ENCODE data around the gene WNT9A.
A peak's percentile ranks its signal among the peaks of the same experiment; 100 is the strongest.

WNT9A gene

DNA sequence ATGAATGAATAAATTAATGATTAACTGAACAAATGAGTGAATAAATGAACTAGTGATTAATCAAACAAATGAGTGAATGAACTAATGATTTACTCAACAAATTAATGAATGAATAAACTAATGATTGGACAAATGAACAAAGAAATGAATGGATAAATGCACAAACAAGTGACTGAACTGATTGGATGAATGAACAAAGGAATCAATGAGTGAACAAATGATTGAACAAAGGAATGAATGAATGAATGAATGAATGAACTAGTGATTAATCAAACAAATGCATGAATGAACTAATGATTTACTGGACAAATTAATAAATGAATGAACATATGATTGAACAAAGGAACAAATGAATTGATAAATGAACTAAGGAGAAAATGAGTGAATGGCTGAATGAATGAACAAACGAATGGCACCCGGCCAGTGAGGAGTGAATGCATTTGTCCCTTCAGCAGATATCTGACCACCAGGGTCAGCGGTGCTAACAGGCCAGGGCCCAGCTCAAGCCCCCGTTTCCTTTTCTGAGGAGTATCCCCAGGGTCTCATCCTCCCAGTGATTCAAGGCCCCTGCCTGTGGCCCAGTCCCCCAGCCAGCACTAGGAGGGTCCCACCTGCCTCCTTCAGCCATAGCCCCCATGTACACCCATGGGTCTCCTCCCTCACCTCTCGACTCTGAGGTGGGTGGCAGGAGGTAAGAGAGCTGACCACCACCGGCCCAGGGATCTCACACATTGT, 49.9 kb downstream of the WNT9A start:
- DNase-seq (ENCODE audit: low read depth), result no peak

DNA sequence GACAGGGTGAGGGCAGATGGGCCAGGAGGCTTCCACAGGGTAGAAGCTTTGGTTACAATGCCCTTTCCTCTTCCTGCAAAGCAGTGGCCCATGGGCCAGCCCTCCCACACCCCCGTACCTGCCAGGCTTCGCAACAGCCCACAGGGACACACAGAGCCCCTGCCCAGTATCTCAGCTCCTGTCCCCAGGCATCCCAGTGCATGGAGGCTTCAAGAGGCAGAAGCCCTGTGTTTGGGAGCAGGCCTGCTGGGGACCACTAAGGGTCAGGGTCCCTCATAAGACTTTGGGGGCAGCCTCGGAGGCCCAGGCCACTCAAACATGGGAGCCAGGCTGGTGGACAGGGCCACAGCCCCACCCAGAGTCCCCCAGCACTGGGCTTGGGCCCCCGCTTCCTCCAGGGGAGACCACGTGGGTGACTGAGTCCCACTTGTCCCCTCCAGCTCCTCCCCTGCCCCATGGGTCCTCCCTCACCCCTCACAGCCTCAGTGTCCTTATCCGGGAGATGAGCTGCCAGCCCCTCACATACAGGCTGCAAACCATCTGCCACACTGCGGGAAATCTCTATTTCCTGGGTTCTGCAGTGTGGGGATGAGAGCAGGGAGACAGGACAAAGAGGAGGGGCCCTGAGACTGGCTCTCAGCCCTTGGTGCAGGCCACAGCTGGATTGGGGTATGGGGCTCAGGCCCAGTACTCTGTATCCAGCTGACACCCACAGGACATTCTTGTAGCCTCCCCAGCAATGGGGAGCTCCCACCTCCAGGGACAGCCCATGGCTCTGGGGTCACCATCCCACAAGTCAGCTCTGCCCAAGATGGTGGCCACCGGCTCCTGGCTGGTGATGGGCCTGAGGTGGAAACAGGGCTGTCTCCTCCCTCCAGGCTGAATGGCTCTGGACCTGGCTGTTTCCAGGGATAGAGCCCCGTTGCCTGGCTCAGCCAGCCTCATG, 50.7 kb downstream of the WNT9A start:
- DNase-seq (ENCODE audit: low read depth), result no peak

DNA sequence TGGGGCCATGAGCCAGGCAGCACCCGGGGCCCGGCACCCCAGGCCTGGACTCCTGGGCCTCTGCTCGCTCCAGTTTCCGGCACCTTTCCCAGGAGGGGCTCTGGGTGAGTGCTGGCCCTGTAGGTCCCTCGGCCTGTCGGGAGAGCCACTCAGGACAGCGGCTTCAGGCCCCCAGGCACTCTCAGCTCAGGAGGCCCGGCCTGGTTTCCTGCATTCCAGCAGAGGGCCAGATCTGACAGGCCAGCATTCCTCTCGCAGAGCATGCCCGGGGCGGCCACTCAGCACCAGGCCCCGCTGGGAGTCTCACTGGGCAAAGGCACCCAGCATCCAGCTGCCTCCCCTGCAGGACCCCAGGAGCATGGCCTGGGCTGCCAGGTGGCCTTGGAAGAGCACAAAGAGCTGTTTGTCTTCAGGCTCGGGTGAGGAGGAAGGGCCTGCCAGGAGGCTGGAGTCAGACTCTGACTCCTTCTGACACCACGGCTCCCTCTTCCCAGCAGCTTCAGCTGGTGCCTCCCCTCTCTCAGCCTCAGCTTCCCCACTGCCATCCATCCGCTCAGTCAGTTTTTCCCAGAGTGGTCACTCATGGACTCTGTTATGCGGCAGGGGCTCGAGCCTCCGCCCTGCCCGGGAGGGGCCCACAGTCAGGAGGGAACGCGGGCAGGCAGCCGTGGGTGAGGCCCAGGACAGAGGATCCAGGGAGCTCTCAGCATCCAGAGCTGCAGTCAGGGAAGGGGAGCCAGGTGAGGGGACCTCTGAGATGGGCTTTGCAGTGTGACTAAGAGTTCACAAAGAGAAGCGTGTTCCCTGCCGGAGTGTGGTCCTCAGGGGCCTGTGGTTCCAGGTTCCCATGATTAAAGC, 51.7 kb downstream of the WNT9A start:
- no peak for DNase-seq (ENCODE audit: low read depth)

DNA sequence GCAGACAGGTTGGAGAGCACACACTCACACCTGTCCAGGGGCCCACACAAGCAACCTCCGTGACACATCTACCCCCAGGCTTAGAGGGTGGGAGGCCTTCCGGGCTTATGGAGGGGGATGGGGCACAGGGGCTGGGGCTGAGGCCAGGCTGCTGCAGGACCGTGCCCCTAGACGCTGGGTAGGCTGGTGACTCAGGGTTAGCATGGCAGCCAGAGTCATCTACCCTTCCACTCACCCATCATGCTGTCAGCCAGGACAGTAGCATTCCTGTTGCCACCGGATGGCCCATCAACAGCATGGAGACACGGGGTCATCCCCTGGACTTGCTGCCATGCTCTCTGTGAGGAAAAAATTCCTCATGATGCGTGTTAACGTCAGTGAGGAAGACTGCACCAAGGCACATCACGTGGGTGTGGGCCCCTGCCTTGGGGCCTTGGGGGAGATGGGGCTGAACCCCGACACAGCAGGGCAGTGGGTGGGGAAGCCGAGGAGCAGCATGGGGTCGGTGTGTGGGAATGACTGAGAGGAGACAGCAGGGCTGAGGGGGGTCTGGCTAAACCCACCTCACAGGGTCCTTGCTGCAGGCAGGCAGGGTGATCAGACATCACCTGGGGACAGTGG, 52.8 kb downstream of the WNT9A start:
- DNase-seq (ENCODE audit: low read depth), result no peak

DNA sequence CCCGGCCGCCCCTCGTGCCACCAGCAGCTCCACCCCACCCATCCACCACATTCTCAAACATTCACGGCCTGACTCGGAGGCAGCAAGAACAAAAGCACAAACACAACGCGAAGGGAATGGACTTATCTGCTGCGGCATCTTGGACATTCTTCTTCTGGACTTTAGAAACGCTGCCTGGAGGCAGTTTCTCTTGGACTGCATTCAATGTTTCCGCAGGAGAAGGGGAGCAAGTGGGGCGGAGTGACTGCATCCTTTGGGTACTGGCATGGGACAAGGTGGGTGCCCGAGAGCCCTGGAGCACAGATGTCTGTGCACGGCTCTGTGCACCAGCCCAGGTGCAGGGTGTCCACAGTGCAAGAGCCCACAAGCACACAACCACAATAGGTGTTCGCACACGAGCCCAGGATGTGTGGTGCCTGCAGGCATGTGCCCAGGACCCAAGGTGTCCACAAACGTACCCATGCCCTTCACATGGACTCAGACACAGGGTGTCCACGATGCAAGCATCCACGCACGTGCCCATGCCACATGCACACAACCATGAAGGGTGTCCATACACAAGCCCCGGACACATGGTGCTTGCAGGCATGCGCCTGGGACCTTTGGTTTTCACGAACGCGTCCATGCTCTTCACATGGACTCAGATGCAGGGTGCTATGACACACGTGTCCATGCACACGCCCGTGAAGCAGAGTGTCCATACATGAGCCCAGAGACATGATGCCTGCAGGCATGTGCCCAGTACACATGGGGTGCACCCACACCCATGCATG, 53.6 kb downstream of the WNT9A start:
- DNase-seq (ENCODE audit: low read depth), result no peak

DNA sequence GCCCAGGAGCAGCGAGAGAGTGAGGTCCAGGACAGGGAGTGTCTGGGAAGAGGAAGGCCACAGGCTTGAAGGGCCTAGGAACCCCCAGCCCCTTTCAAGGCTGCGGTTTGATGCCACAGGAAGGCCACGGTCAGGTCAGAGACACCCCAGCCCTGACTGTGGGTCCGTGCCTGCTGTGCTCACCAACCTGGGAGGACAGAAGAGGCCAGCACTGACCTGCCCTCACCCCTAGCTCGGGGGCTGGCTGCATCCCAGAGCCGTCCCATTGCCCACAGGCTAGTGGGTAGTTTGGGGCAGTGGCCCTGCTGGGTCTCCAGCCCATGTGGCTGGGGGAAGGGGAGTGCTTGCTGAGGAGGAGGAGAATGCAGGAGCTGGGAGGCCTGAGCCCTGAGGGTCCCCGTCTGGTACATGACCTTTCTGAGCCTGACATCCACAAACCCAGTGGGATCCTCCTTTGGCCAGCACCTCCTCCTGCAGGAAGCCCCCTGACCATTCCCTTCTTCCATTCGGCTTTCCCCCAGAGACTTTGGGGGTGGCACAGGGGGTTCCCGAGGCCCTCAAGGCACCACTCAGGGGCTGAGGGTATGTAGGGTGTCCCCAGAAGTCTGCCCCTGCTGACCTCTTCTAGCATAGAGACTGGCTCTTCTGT, 54.3 kb downstream of the WNT9A start:
- DNase-seq (ENCODE audit: low read depth), result no peak

DNA sequence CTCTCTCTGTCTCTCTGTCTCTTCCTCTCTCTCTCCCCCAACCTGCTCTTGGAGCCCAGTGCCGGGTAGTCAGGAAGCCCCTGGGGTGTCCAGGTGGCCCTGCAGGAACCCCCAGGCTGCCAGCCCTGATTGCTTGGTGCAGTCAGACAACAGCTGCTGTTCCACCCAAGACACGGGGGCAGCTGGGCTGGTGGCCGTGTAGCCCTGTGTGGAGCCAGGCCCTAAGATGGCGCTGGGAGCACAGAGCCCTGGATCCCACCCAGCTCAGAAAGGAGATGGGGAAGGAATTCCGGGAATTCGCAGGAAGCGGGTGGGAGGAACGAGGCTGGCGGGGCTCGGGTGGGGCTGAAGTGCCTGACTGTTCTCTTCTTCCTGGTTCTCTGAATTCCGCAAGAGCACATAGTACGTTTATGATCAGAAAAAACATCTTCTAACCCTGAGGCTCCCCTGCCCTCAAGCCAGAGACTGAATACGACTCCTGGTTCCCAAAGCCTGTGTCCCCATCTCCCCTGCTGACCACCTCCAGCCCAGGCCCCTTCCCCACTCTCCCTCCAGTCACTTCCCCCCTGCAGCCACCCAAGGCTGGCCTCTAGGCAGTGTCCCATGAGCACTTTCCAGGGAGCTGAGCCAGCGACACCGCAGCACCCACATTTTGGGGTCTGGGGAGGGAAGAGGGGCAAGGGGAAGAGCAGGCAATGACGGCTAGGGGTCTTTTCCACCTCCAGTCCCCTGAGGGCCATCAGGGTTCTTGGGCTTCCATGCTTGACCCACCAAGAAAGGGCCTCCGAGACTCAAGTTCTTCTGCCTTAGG, 55.0 kb downstream of the WNT9A start:
- no peak for DNase-seq (ENCODE audit: low read depth)

DNA sequence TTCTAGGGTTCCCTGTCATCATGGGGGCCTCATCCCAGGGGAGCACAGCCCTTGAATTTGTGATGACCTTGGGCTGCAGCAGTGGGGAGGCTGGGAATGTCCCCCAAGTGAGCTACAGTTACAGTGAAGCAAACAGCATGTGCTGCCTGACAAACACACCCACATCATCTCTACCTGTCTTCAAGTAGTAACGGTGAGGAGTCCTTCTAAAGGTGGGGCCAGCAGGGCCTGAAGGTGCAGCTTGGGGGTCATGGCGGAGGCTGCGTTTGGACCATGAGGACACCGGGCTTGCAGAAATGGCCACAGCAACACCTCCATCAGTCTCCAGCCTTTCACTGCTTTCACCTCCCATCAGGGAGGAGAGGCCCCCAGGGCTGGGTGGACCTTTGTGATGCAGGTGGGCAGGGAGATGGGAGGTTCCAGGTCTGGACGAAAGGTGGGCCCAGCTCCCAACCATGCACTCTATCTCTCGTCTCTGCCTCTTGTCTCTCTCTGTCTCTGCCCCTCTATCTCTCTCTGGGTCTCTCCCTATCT, 55.7 kb downstream of the WNT9A start:
- no peak for DNase-seq (ENCODE audit: low read depth)

DNA sequence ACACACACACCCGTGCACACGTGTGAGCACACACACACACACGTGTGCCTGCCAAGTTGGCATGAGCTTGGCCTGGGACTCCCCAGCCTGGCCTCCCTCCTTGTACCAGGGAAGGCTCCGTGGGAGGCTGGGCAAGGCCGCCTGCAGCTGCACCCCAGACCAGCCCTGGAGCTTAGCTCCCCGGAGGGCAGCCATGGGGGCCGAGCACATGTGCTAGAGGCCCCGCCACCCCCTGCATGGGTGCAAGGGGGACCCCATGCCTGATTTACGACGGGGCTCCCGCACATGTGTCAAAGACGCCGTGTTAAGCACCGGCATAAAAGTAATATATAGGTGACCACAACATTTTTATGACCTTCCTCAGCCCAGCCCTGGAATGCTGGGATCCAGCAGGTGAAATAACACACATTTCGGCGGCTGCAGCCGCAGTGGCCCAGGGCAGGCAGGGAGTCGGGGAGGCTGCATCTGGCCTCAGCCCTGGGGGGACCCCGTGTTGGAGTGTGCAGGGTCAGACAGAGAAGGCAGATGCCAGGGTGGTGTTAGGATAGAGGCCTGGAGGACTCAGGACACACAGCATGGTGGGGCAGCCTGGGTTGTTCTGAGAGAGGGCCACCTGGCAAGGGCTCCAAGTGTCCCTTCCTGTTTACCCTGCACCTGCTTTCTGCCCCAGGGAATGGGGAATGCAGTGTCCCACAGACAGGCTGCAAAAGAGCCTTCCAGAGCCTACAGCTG, 56.3 kb downstream of the WNT9A start:
- no peak for DNase-seq (ENCODE audit: low read depth)

DNA sequence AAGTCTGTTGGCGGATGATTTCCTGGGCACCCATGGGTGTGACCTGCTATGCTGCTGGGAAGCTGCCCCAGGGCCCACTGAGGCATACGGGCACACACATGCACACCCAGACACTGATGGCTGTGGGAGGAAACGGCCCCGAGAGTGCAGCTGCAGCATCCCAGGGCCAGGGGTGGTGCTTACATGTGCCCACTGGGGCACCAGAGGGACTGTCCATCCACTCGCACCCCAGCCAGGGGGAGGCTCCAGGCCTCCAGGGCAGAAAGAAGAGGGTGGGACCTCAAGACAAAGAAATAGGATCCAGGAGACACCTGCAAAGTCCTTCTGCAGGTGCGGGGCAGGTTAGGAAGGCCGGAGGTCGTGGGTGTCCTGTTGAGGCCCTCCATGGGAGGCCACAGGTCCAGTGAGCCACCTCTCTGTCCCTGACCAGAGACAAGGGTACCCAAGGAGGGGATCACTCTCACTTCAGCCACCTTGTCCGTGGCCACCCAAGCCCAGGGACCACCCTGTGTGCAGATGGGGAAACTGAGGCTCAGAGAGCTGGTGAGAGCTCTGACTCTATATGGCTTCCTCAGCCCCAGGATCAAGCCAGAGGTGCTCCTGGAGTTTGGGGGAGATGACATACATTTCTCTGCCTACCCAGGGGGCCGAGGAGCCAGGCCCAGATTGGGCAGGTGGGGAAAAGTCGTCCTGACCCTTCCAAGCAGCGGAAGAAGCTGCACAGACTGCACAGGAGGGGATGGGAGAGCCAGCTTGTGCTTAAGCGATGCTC, 57.1 kb downstream of the WNT9A start:
- DNase-seq (ENCODE audit: low read depth), result no peak

DNA sequence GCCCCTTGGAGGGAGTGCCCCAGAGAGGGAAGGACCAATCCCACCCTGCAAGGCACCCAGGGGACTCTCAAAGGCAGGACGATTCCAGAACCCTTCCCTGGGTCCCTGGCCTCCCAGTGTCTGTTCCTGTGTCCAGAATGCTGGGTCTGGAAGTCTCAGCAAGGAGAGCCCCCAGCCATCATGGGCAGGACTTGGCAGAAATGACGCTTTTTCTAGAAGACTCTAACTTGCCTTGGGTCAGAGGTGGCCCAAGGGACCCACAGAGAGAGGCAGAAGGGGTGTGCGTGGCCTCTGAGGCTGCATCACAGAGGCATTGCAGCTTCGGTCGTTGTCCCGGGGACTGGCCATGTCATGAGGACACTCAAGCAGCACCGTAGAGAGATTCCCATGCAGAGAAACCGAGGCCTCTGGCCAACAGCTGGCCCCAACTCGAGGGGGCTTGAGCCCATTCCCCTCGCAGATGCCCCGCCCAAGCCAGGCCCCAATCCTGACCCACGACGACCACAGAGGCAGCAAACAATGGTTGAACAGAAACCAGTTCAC, 57.8 kb downstream of the WNT9A start:
- no peak for DNase-seq (ENCODE audit: low read depth)

DNA sequence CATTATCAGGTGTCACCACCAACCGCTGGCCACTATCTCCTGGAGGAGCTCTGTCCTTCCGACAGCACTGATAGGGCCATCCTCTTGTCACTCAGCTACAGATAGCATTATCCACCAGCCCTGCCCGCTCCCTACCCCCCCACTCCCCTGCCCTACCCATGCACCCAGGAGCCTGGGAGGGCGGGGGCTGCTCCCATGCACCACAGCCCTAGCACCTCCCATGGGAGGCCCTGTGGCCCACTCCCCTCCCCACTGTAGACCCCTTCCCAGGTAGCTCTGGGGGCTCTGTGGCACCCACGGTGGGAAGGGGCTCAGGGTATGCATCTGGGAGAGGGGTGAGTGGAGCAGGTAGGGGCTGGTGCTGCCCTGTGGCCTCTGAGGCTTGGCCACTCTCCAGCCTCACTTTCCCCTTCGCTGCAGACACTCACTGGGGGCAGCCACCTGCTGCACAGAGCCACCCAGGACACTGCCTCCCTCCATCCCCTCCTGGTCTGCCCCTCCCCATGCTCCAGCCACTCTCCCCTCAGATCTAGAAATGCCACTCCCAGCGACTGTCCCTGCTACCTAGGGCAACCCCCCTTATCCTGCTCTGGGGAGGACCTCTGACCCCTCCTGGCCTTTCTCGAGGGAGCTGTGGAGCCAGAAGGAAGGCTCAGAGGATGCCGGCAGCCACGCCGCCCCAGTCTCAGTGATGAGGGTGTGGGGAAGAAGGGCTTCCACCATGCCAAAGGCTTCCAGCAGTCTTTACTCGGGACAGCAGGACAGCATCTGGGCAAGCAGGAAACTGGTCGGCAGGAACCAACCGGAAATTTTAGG, 58.5 kb downstream of the WNT9A start:
- DNase-seq (ENCODE audit: low read depth), result no peak

DNA sequence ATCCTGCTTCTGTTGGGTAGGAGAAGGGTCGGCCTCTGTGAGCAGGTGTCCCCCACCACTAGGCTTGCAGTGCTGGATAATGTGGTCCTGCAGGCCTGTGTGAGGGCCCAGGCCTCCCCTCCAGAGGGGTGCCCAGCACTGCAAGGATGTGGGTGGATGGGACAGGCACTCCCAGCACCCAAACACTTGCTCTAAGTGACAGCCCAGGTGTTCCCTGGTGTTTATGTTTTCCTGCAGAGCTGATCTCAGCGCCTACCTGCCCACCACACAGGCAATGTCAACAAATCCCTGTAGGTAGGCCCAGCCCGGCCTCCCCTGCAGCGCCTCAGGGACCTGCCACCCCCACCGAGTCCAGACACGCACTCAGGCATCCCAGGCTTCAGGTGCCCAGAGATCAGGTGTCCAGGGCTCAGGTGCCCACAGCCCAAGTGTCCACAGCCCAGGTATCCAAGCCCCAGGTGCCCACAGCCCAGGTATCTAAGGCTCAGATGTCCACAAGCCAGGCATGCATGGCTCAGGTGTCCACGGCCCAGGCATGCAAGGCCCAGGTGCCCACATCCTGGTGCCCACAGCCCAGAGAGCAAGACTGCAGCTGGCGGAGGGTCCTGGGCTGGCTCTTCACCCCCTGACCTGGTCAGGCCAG, 59.2 kb downstream of the WNT9A start:
- DNase-seq (ENCODE audit: low read depth), result no peak

DNA sequence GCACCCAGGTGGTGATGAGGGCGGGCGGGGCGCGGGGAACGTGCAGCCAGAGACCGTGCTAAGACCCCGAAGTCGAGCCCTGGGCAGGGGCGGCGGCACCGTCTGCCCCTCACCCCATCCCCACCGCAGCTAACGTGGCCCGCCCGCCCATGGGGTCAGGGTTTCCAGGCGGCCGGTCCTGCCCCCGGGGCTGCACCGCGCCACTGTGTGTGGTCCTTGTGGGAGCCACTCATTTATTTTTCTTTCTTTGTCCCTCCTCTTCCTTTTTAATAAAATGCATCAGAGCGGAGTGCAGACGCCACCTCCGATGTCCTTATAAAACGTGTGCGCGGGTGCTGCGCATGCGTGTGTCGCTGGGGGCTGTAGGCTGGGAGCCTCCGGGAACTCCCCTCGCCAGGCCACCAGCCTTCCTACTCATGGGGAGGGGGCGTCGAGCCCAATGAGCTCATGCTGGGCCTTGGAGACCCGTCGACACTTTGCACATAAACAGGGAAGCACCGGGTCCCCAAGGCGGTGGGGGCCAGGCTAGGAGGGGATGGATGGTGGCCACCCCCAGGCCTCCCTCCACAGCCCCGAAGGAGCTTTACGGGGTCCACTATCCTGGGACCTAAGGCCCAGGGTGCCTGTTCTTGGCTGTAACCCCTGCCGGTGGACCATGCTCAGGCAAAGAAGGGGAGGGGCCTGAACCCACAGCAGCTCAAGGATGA, 59.9 kb downstream of the WNT9A start:
- DNase-seq (ENCODE audit: low read depth), result no peak

DNA sequence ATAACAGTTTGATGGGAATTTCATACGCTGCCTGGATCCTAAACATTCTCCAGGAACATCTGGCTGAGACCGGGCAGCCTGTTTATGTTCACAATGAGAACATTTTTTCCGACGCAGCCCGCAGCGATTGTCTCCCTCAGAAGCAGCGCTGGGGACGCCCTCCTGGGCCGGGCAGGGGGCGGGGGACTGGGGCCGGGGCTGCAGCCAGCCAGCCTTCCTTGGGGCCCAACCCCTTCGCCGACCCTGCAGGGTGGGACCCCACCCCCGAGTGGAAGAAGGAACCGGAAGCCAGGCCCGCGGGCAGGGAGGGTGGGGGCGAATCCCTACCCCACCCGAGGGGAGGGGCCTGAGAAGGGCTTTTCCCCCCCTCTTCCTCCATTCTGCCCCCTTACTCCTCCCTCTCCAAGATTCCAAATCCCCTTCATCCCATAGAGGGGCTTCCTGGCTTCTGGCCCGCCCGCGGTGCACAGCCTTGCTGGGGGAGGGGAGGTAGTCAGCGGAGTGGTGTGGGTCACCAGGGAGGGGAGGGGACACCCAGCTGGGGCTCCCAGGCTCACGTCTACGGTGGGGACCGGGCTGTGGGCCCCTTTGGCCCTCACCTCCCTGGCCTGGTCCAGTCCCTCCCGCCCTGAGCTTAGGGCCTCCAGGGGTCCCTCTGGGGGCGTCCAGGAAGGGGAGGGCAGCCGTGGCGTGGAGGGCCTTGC, 60.6 kb downstream of the WNT9A start:
- DNase-seq (ENCODE audit: low read depth), result peak; percentile 34

Measured in fibroblast of gingiva (primary cell).